HG02610 (cell line): Measurements from ENCODE around the gene TEKT3.

ENCODE experiments used
- ATAC-seq: cut with Tn5 transposase; IDR thresholded peaks from one replicate; pipeline ENCODE4 v1.9.1; 2021; ENCODE audit warnings: mild to moderate bottlenecking, moderate library complexity; ENCODE audit not compliant: unreplicated experiment

TEKT3 gene

GRCh38 chr17:15350777-15351477 lies 9.5 kb upstream of the TEKT3 start:
- ATAC-seq: no peak

- ATAC-seq: no peak
These were observed 7.7 kb upstream of the TEKT3 start for GRCh38 chr17:15349119-15349518.

GRCh38 chr17:15348021-15348420 lies 6.6 kb upstream of the TEKT3 start:
- no peak for ATAC-seq

GRCh38 chr17:15346066-15346595 lies 4.7 kb upstream of the TEKT3 start:
- no peak for ATAC-seq

- ATAC-seq: no peak
These were observed 2.4 kb upstream of the TEKT3 start for GRCh38 chr17:15343749-15344148.

- no peak for ATAC-seq
These were observed 1.1 kb upstream of the TEKT3 start for GRCh38 chr17:15342460-15342859.

- ATAC-seq: no peak
These were observed 569 bp upstream of the TEKT3 start for GRCh38 chr17:15341966-15342365.

GRCh38 chr17:15340966-15341365 lies 431 bp downstream of the TEKT3 start:
- no peak for ATAC-seq

- no peak for ATAC-seq
These were observed 6.0 kb downstream of the TEKT3 start for GRCh38 chr17:15335446-15335845.

GRCh38 chr17:15334266-15334665 lies 7.1 kb downstream of the TEKT3 start:
- ATAC-seq: no peak

- no peak for ATAC-seq
These were observed 9.1 kb downstream of the TEKT3 start for GRCh38 chr17:15332338-15332737.

- ATAC-seq: no peak
These were observed 18.3 kb downstream of the TEKT3 start for GRCh38 chr17:15323131-15323530.

- no peak for ATAC-seq
These were observed 19.7 kb downstream of the TEKT3 start for GRCh38 chr17:15321556-15322251.

GRCh38 chr17:15319452-15320010 lies 21.9 kb downstream of the TEKT3 start:
- no peak for ATAC-seq

- ATAC-seq: no peak
These were observed 29.4 kb downstream of the TEKT3 start for GRCh38 chr17:15311996-15312395.

- no peak for ATAC-seq
These were observed 31.6 kb downstream of the TEKT3 start for GRCh38 chr17:15309793-15310192.

- ATAC-seq: no peak
These were observed 32.2 kb downstream of the TEKT3 start for GRCh38 chr17:15309236-15309635.

GRCh38 chr17:15308758-15309157 lies 32.6 kb downstream of the TEKT3 start:
- no peak for ATAC-seq

GRCh38 chr17:15307710-15308111 lies 33.7 kb downstream of the TEKT3 start:
- ATAC-seq: no peak

- ATAC-seq: no peak
These were observed 37.5 kb downstream of the TEKT3 start for GRCh38 chr17:15303851-15304250.

GRCh38 chr17:15303268-15303667 lies 38.1 kb downstream of the TEKT3 start:
- no peak for ATAC-seq

GRCh38 chr17:15301845-15302244 lies 39.6 kb downstream of the TEKT3 start:
- no peak for ATAC-seq
